MM.1S (cell line): Measurements from ENCODE around the gene FBXL5.

Source experiments
- CTCF ChIP-seq: fragments of 300-600 bp; sonication (generic); IDR thresholded peaks from 2 replicates; pipeline ENCODE4 v1.5.1; 2016; ENCODE audit warnings: antibody characterized with exemption, low read length, mixed read lengths
- EZH2 ChIP-seq: fragments of 300-600 bp; sonication (generic); optimal IDR thresholded peaks from 2 replicates; pipeline ENCODE3; 2017; ENCODE audit warnings: low read depth, mild to moderate bottlenecking, antibody characterized with exemption, low read length, mixed read lengths

- TF ChIP-seq EZH2 = no peak
- TF ChIP-seq CTCF = no peak
These were observed 34.4 kb upstream of the FBXL5 start for GRCh38 chr4:15689540-15689939.
